G401.6 (cell line): ENCODE results near the gene C17orf67.

Experiments used
- FAIRE-seq: peaks from 2 replicates; lab custom pipeline; 2012; peaks lifted over from hg19 to GRCh38; lab: Jason Lieb, UNC

C17orf67 gene

GRCh38 chr17:56808503-56808902 lies 25.2 kb downstream of the C17orf67 start:
- no peak for FAIRE-seq

- no peak for FAIRE-seq
These were observed 26.0 kb downstream of the C17orf67 start for GRCh38 chr17:56807723-56808122.

- no peak for FAIRE-seq
These were observed 26.8 kb downstream of the C17orf67 start for GRCh38 chr17:56806949-56807348.

- no peak for FAIRE-seq
These were observed 29.3 kb downstream of the C17orf67 start for GRCh38 chr17:56804454-56804853.

GRCh38 chr17:56803071-56803470 lies 30.6 kb downstream of the C17orf67 start:
- FAIRE-seq: no peak

GRCh38 chr17:56801459-56802178 lies 32.1 kb downstream of the C17orf67 start:
- FAIRE-seq: no peak

- FAIRE-seq: no peak
These were observed 34.8 kb downstream of the C17orf67 start for GRCh38 chr17:56798916-56799315.

GRCh38 chr17:56796536-56796935 lies 37.2 kb downstream of the C17orf67 start:
- FAIRE-seq: no peak

- FAIRE-seq: no peak
These were observed 38.4 kb downstream of the C17orf67 start for GRCh38 chr17:56795221-56795865.

GRCh38 chr17:56793957-56794356 lies 39.8 kb downstream of the C17orf67 start:
- no peak for FAIRE-seq

GRCh38 chr17:56793531-56793930 lies 40.2 kb downstream of the C17orf67 start:
- no peak for FAIRE-seq

- no peak for FAIRE-seq
These were observed 41.5 kb downstream of the C17orf67 start for GRCh38 chr17:56792267-56792666.

GRCh38 chr17:56786989-56787482 lies 46.7 kb downstream of the C17orf67 start:
- no peak for FAIRE-seq

- no peak for FAIRE-seq
These were observed 47.6 kb downstream of the C17orf67 start for GRCh38 chr17:56785997-56786680.

GRCh38 chr17:56785405-56785804 lies 48.3 kb downstream of the C17orf67 start:
- FAIRE-seq: no peak

GRCh38 chr17:56782338-56782737 lies 51.4 kb downstream of the C17orf67 start:
- FAIRE-seq: no peak

- no peak for FAIRE-seq
These were observed 51.8 kb downstream of the C17orf67 start for GRCh38 chr17:56781906-56782305.

- no peak for FAIRE-seq
These were observed 53.6 kb downstream of the C17orf67 start for GRCh38 chr17:56779898-56780777.

GRCh38 chr17:56779322-56779721 lies 54.4 kb downstream of the C17orf67 start:
- no peak for FAIRE-seq

- no peak for FAIRE-seq
These were observed 54.8 kb downstream of the C17orf67 start for GRCh38 chr17:56778898-56779297.

- no peak for FAIRE-seq
These were observed 55.9 kb downstream of the C17orf67 start for GRCh38 chr17:56777859-56778258.

GRCh38 chr17:56774650-56775049 lies 59.1 kb downstream of the C17orf67 start:
- no peak for FAIRE-seq
